Activated T-helper 2 cell treated with anti-CD3 and anti-CD28 coated beads, Interferon-gamma antibody, Interleukin-2, Interleukin-4, amounts not matched to agents 10 μg/mL and 5 μg/mL and 100 μg/mL, durations not matched to agents 14 hours and 24 hours and 36 hours (primary cell): Measurements from ENCODE around the gene CRK. TPM values are rescaled to one million over a fixed set of nuclear protein-coding genes. Genes with fewer than 3 reads are reported as not detected.
"Not testable (repeated sequence)": the region's sequence is repeated elsewhere in the genome, so short reads cannot be mapped to it uniquely, and the experiment has no call there.

Source experiments
- DNase-seq: peaks from one replicate; pipeline ENCODE4 v3.0.0; 2021; ENCODE audit warnings: low spot score
- H3K27ac Mint-ChIP-seq: one replicate; pipeline ENCODE4 v1.8.0; 2021; ENCODE audit warnings: mixed read lengths
- H3K27me3 Mint-ChIP-seq: one replicate; pipeline ENCODE4 v1.8.0; 2021; ENCODE audit warnings: low read depth, mixed read lengths
- H3K36me3 Mint-ChIP-seq: one replicate; pipeline ENCODE4 v1.8.0; 2021; ENCODE audit warnings: low read depth, mixed read lengths
- H3K4me1 Mint-ChIP-seq: one replicate; pipeline ENCODE4 v1.8.0; 2021; ENCODE audit warnings: low read depth, mixed read lengths
- H3K4me3 Mint-ChIP-seq: one replicate; pipeline ENCODE4 v1.8.0; 2021; ENCODE audit warnings: low read depth, mild to moderate bottlenecking, moderate library complexity, mixed read lengths
- H3K9me3 Mint-ChIP-seq: one replicate; pipeline ENCODE4 v1.8.0; 2021; ENCODE audit warnings: mixed read lengths
- intact Hi-C: fragments of 100-400 bp; cut with micrococcal nuclease; formaldehyde crosslinking; loops from one replicate; pipeline ENCODE4 v1.15.1; 2023
- total RNA-seq: library from RNA; stranded (reverse); gene quantifications from 2 replicates; pipeline ENCODE4 v1.2.3, GENCODE V29; 2022

The CRK gene
- total RNA-seq, 1 donor from 2014 or later: 22.2 TPM

GRCh38 chr17:1398028-1398427, 58.0 kb downstream of the CRK start:
- no peaks in the 10 kb centered on the region for H3K9me3 Mint-ChIP-seq
- H3K36me3 Mint-ChIP-seq: peaks cover 56% of the 10 kb centered on the region
- intact Hi-C loops: loop anchor here (5.0 kb wide), 1 partner anchor 36 kb away; no protein-coding TSS in a partner anchor
- no peak for DNase-seq
- H3K27me3 Mint-ChIP-seq: no peaks in the 10 kb centered on the region
- peak overlapping the region; percentile 98 for H3K4me3 Mint-ChIP-seq
- peaks cover 26% of the 10 kb centered on the region for H3K4me1 Mint-ChIP-seq
- H3K27ac Mint-ChIP-seq: peak overlapping the region; percentile 100

- H3K4me3 Mint-ChIP-seq, H3K27me3 Mint-ChIP-seq, H3K27ac Mint-ChIP-seq, DNase-seq, H3K9me3 Mint-ChIP-seq: not testable (repeated sequence)
- H3K4me1 Mint-ChIP-seq: peaks cover 38% of the 10 kb centered on the region
- H3K36me3 Mint-ChIP-seq: peaks cover 63% of the 10 kb centered on the region
- intact Hi-C loops: loop anchor here (5.0 kb wide), 1 partner anchor 34 kb away; no protein-coding TSS in a partner anchor
Measured at GRCh38 chr17:1395876-1396665, 60.0 kb downstream of the CRK start.

DNA sequence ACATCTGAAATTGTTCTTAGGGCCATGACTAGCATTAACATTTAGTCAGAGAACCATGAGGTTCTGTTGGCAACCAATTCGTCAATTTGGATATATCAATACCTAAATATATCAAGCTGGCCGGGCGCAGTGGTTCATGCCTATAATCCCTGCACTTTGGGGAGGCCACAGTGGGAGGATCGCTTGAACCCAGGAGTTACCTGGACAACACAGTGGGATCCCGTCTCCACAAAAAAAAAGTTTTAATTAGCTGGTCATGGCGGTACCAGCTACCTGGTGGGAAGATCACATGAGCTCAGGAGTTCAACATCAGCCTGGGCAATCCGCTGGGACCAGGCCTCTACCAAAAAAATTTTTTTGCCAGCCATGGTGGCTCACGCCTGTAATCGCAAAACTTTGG, 64.5 kb downstream of the CRK start:
- Mint-ChIP-seq H3K4me3 (no peak overlapping the region), H3K9me3 (no peaks in the 10 kb centered on the region), H3K27me3 (no peaks in the 10 kb centered on the region), H3K36me3 (peaks cover 39% of the 10 kb centered on the region), H3K4me1 (peaks cover 31% of the 10 kb centered on the region), H3K27ac (no peak overlapping the region)
- no peak for DNase-seq
- intact Hi-C loops: no loop called here

- no peak for DNase-seq
- no peaks in the 10 kb centered on the region for H3K27me3 Mint-ChIP-seq
- H3K4me3 Mint-ChIP-seq: no peak overlapping the region
- peaks cover 33% of the 10 kb centered on the region for H3K4me1 Mint-ChIP-seq
- intact Hi-C loops: no loop called here
- peak overlapping the region; percentile 61 for H3K27ac Mint-ChIP-seq
- H3K9me3 Mint-ChIP-seq: no peaks in the 10 kb centered on the region
- peaks cover 30% of the 10 kb centered on the region for H3K36me3 Mint-ChIP-seq
Measured at GRCh38 chr17:1390432-1391367, 65.3 kb downstream of the CRK start.

- Mint-ChIP-seq H3K4me1 (peaks cover 26% of the 10 kb centered on the region), H3K36me3 (peaks cover 17% of the 10 kb centered on the region)
- DNase-seq, H3K4me3 Mint-ChIP-seq, intact Hi-C loops, H3K27me3 Mint-ChIP-seq, H3K27ac Mint-ChIP-seq, H3K9me3 Mint-ChIP-seq: not testable (repeated sequence)
Measured at GRCh38 chr17:1387490-1388227, 68.4 kb downstream of the CRK start.

DNA sequence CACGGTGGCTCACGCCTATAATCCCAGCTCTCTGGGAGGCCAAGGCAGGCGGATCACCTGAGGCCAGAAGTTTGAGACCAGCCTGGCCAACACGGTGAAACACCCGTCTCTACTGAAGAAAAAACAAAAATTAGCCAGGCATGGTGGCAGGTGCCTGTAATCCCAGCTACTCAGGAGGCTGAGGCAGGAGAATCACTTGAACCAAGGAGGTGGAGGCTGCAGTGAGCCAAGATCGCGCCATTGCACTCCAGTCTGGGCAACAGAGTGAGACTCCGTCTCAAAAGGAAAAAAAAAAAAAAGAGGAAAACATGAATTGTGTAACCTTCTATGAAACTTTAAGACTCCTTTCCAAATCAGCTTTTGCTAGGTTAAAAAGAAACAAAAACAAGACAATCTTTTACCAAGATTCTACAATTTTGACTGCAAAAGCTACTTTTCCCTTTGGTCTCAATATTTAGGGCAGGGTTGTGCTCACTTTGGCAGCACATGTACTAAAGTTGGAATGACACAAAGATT, 69.3 kb downstream of the CRK start:
- H3K9me3 Mint-ChIP-seq, H3K27me3 Mint-ChIP-seq, H3K27ac Mint-ChIP-seq, H3K4me3 Mint-ChIP-seq, DNase-seq, intact Hi-C loops: not testable (repeated sequence)
- peaks cover 20% of the 10 kb centered on the region for H3K4me1 Mint-ChIP-seq
- peaks cover 10% of the 10 kb centered on the region for H3K36me3 Mint-ChIP-seq

DNA sequence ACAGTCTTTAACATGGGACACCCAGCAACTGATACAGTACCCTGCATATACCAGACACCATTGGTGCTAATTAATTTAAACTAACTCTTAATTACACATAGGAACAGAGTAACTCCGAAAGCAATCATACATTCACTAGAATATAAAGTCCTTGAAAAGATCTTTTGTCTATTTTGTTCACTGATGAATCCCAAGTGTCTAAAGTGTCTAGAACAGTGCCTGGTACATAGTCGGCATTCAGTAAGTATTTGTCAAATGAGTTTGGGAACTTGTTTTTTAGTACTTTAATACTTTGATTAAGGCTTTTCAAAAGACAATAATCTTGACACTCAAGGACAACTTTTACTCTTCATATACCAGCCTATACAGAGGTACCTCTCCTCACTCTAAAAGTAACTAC, 69.8 kb downstream of the CRK start:
- H3K4me1 Mint-ChIP-seq: peaks cover 20% of the 10 kb centered on the region
- no peak overlapping the region for H3K27ac Mint-ChIP-seq
- intact Hi-C loops: no loop called here
- no peak overlapping the region for H3K4me3 Mint-ChIP-seq
- H3K9me3 Mint-ChIP-seq: no peaks in the 10 kb centered on the region
- no peak for DNase-seq
- H3K27me3 Mint-ChIP-seq: no peaks in the 10 kb centered on the region
- peaks cover 15% of the 10 kb centered on the region for H3K36me3 Mint-ChIP-seq

GRCh38 chr17:1385861-1386260, 70.2 kb downstream of the CRK start:
- intact Hi-C loops: no loop called here
- H3K4me3 Mint-ChIP-seq: no peak overlapping the region
- peaks cover 20% of the 10 kb centered on the region for H3K4me1 Mint-ChIP-seq
- peaks cover 16% of the 10 kb centered on the region for H3K36me3 Mint-ChIP-seq
- no peaks in the 10 kb centered on the region for H3K9me3 Mint-ChIP-seq
- DNase-seq: no peak
- H3K27ac Mint-ChIP-seq: no peak overlapping the region
- H3K27me3 Mint-ChIP-seq: no peaks in the 10 kb centered on the region

GRCh38 chr17:1384905-1385435, 71.1 kb downstream of the CRK start:
- H3K9me3 Mint-ChIP-seq: no peaks in the 10 kb centered on the region
- no peaks in the 10 kb centered on the region for H3K27me3 Mint-ChIP-seq
- H3K27ac Mint-ChIP-seq: no peak overlapping the region
- H3K36me3 Mint-ChIP-seq: peaks cover 17% of the 10 kb centered on the region
- intact Hi-C loops: no loop called here
- no peak for DNase-seq
- peaks cover 22% of the 10 kb centered on the region for H3K4me1 Mint-ChIP-seq
- no peak overlapping the region for H3K4me3 Mint-ChIP-seq

- no peak for DNase-seq
- peaks cover 40% of the 10 kb centered on the region for H3K36me3 Mint-ChIP-seq
- intact Hi-C loops: no loop called here
- H3K4me1 Mint-ChIP-seq: peaks cover 54% of the 10 kb centered on the region
- H3K9me3 Mint-ChIP-seq: no peaks in the 10 kb centered on the region
- no peaks in the 10 kb centered on the region for H3K27me3 Mint-ChIP-seq
- peak overlapping the region; percentile 6 for H3K27ac Mint-ChIP-seq
- no peak overlapping the region for H3K4me3 Mint-ChIP-seq
Measured at GRCh38 chr17:1379930-1380313, 76.1 kb downstream of the CRK start.

GRCh38 chr17:1379208-1379929, 76.7 kb downstream of the CRK start:
- H3K36me3 Mint-ChIP-seq: peaks cover 45% of the 10 kb centered on the region
- intact Hi-C loops: no loop called here
- no peaks in the 10 kb centered on the region for H3K9me3 Mint-ChIP-seq
- H3K27me3 Mint-ChIP-seq: no peaks in the 10 kb centered on the region
- H3K4me3 Mint-ChIP-seq: no peak overlapping the region
- peak overlapping the region; percentile 44 for H3K27ac Mint-ChIP-seq
- DNase-seq: no peak
- peaks cover 60% of the 10 kb centered on the region for H3K4me1 Mint-ChIP-seq

DNA sequence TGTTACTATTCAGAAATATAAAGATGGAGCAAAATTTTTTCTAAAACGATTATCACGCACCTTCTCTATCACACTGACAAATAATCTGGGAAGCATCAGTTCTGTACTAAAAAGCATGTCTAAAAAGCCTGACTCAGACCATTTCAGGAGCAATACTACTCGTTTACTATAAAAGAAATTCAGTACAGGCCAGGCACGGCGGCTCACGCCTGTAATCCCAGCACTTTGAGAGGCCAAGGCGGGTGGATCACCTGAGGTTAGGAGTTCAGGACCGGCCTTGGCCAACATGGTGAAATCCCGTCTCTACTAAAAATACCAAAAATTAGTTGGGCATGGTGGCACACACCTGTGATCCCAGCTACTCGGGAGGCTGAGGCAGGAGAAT, 77.6 kb downstream of the CRK start:
- peaks cover 62% of the 10 kb centered on the region for H3K4me1 Mint-ChIP-seq
- DNase-seq, H3K9me3 Mint-ChIP-seq, H3K27me3 Mint-ChIP-seq, intact Hi-C loops, H3K4me3 Mint-ChIP-seq: not testable (repeated sequence)
- peaks cover 50% of the 10 kb centered on the region for H3K36me3 Mint-ChIP-seq
- peak overlapping the region; percentile 8 for H3K27ac Mint-ChIP-seq
